ENCODE results near the gene RFTN1. TPM values are rescaled to one million over a fixed set of nuclear protein-coding genes. Genes with fewer than 3 reads are reported as not detected.

Gene RFTN1
- total and polyA plus RNA-seq, 2 of the 8 experiments (the other 6 are each of a cell fraction or from before 2014, with no cell fraction given), result 4.6 to 6.7 TPM

GRCh38 chr3:16377196-16377595 is 136.3 kb downstream of the RFTN1 start (continued):
- no peak for TF ChIP-seq CHD7 (IDR thresholded peaks at IDR 0.05; ENCODE audit: insufficient replicate concordance, low read length)
- no peak for TF ChIP-seq TEAD4 (IDR thresholded peaks at IDR 0.05; ENCODE audit: low read depth, low read length)

Data from H1 (cell line).